ENCODE results near the gene GAGE10.
"Not testable (repeated sequence)": the region's sequence is repeated elsewhere in the genome, so short reads cannot be mapped to it uniquely, and the experiment has no call there.

- TF ChIP-seq POLR2AphosphoS5, CTCF (IDR thresholded peaks at IDR 0.05): not testable (repeated sequence)
Measured at GRCh38 chrX:49344496-49345175, 41.2 kb downstream of the GAGE10 start.

All from gastroesophageal sphincter (tissue), 3 donors.